ENCODE data around the gene ATP11B.

DNA sequence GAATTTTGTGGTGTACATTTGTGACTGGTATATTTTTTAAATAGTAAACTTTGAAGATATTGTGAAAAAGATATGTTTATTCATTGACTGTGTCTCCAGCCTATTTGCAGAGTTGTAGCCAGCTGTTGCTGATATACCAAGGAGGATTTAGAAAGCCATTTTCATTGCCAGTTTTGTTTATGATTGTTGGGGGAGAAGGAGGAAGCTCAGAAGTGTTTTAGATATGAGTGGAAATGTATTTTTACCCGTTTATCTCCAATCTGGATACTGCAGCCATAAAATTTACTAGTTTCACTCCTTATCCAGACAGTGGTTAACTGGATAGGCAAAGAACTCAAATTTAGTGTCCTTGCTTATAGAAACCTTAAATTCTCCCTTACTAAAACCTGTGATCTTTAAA, 18.8 kb downstream of the ATP11B start:
- TF ChIP-seq POLR2AphosphoS5 (IDR thresholded peaks at IDR 0.05; ENCODE audit: borderline replicate concordance, low read depth, low read length) = no peak
- no peak for TF ChIP-seq EZH2 (IDR thresholded peaks at IDR 0.05)
- TF ChIP-seq FOXP2 (optimal IDR thresholded peaks at IDR 0.05; ENCODE audit: control extremely low read depth, extremely low read length, insufficient read depth) = no peak
